ENCODE measurements around the gene NT5M. TPM values are rescaled to one million over a fixed set of nuclear protein-coding genes. Genes with fewer than 3 reads are reported as not detected.

The NT5M gene
- total RNA-seq, 1 donor from 2014 or later = 5.9 TPM

DNA sequence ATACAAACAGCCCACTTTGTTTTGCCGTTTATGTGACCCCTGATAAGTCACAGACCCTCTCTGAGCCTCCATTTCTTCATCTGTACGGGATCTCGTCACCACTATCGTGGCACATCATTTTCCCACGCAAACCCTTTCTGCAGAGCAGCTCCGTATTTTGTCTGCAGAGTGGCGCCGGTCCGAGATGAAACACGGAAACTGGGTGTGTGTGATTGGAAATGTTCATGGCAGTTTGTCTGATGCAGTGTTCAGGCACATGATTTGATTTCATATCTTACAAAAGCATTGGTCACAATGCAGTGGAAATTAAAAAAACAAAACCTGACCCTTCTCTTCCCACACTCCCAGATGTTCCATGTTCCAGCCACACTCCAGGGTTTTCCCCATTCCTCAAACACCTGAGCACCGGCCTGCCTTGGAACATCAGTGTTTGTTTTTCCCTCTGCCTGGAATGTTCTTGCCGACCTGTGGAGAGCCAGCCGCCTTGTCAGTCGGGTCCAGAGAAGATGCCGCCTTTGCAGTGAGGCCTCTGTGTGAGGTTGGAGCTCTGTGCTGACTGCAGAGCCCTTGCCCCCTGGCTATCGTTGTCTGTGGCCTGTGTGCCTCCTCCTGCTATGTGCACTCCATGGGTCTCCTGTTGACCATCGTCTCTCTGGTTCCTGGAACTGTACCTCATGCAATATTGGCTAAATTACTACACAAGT lies 39.2 kb downstream of the NT5M start:
- no peak overlapping the region for H3K4me3 Mint-ChIP-seq
- no peaks in the 10 kb centered on the region for H3K9me3 Mint-ChIP-seq
- H3K27me3 Mint-ChIP-seq = no peaks in the 10 kb centered on the region
- no peak overlapping the region for H3K27ac Mint-ChIP-seq
- no peak for DNase-seq (ENCODE audit: extremely low spot score, unreplicated experiment)
- no peaks in the 10 kb centered on the region for H3K4me1 Mint-ChIP-seq (ENCODE audit: unreplicated experiment)
- TF ChIP-seq, protein P1, sequence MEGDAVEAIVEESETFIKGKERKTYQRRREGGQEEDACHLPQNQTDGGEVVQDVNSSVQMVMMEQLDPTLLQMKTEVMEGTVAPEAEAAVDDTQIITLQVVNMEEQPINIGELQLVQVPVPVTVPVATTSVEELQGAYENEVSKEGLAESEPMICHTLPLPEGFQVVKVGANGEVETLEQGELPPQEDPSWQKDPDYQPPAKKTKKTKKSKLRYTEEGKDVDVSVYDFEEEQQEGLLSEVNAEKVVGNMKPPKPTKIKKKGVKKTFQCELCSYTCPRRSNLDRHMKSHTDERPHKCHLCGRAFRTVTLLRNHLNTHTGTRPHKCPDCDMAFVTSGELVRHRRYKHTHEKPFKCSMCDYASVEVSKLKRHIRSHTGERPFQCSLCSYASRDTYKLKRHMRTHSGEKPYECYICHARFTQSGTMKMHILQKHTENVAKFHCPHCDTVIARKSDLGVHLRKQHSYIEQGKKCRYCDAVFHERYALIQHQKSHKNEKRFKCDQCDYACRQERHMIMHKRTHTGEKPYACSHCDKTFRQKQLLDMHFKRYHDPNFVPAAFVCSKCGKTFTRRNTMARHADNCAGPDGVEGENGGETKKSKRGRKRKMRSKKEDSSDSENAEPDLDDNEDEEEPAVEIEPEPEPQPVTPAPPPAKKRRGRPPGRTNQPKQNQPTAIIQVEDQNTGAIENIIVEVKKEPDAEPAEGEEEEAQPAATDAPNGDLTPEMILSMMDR (conservative IDR thresholded peaks at IDR 0.05) = no peak
- H3K36me3 Mint-ChIP-seq = no peaks in the 10 kb centered on the region

DNA sequence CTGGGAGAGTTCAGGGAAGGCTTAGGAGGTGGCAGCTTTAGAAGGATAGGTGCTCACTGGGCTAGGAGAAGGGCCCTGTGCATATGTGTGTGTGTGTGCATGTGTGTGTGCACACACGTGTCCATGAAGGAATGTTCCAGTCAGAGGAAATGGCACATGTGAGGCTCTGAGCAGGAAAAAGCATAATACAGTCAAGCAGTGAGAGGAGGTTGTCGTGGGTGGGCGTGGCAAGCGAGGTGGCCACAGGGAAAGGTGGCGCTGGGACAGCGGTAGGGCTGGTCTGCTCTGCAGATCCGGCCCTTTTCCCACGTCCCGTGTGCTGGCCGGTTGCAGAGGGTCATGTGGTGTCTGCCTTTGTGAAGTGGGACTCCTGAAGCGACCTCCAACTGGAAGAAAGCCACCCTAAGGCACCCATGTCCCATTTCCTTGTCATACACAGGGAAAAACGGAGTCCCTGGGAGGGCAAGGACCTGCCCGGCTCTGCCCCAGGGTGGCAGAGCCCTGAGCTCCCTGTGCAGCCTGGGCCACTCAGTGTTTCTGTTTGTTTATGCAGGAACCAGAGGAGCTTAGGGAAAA lies 40.1 kb downstream of the NT5M start:
- Mint-ChIP-seq H3K4me3 (no peak overlapping the region), H3K27me3 (no peaks in the 10 kb centered on the region), H3K36me3 (no peaks in the 10 kb centered on the region), H3K27ac (no peak overlapping the region), H3K9me3 (no peaks in the 10 kb centered on the region), H3K4me1 (ENCODE audit: unreplicated experiment) (no peaks in the 10 kb centered on the region)
- no peak for DNase-seq (ENCODE audit: extremely low spot score, unreplicated experiment)
- TF ChIP-seq, protein P1 (conservative IDR thresholded peaks at IDR 0.05) = no peak

DNA sequence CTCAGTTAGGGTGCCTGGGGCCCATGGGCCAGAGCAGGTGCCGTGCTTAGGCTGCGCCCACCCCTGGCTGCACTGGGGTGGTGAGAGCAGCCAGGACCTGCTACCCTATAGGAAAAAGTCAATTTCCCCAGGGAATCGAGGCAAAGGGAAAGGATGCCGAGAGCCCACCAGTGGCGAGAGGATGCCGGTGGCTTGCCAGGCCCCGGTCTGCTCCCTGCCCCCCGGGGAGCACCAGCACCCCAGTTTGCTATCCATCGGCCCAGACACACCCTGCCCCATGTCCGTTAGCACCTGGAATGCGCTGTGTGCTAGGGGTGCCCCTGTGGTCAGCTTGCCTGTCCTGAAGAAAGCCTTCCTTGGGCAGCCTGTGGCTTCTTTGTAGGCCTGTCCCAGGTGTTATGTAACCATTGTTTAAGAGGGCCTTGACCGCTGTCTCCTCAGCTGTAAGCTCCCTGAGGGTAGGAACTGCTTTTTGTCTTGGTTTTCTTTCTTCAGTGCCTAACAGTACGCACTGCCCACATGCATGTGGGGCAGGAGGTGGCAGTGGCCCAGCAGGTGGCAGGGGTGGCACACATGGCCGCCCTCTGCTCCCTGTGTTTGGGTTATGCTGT lies 40.8 kb downstream of the NT5M start:
- no peaks in the 10 kb centered on the region for H3K27me3 Mint-ChIP-seq
- H3K9me3 Mint-ChIP-seq = no peaks in the 10 kb centered on the region
- no peak overlapping the region for H3K27ac Mint-ChIP-seq
- H3K4me3 Mint-ChIP-seq = no peak overlapping the region
- H3K36me3 Mint-ChIP-seq = no peaks in the 10 kb centered on the region
- no peak for DNase-seq (ENCODE audit: extremely low spot score, unreplicated experiment)
- TF ChIP-seq, protein P1 (conservative IDR thresholded peaks at IDR 0.05) = no peak
- H3K4me1 Mint-ChIP-seq (ENCODE audit: unreplicated experiment) = no peaks in the 10 kb centered on the region

DNA sequence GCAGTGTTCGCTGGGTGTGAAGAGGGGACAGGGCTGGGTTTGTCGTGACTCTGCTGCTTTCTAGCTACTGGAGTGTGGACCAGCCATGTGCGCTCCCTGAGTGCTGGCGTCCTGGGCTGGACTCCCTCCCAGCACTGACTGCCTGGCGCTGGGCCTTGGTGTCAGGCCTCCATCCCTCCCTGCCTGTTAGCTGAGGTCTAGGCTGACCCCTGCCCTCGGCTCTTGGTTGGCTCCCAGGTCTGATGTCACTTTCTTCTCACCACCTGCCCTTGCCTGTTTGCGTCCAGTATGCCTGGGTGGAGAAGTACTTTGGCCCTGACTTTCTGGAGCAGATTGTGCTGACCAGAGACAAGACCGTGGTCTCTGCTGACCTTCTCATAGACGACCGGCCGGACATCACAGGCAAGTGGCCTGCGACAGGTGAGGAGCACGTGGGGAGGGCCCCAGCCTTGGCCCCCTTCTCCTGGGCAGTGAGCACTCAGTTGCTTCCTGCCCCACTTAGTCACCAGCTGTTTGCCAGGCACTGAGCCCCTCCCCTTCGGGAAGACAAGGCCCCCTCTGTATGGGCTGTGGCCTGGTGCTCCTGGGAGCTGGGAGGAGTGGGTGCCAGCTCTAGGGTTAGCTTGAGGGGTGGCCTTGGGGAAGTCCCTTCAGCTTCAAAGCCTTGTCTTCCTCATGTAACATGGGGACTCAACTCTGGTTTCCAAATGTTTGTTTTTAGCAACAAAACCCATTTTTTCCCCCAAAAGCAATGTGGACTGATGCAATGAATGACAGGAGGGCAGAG lies 41.5 kb downstream of the NT5M start:
- H3K27ac Mint-ChIP-seq = no peak overlapping the region
- no peaks in the 10 kb centered on the region for H3K4me1 Mint-ChIP-seq (ENCODE audit: unreplicated experiment)
- no peaks in the 10 kb centered on the region for H3K36me3 Mint-ChIP-seq
- no peak for DNase-seq (ENCODE audit: extremely low spot score, unreplicated experiment)
- no peaks in the 10 kb centered on the region for H3K27me3 Mint-ChIP-seq
- no peaks in the 10 kb centered on the region for H3K9me3 Mint-ChIP-seq
- H3K4me3 Mint-ChIP-seq = no peak overlapping the region
- TF ChIP-seq, protein P1 (conservative IDR thresholded peaks at IDR 0.05) = no peak

DNA sequence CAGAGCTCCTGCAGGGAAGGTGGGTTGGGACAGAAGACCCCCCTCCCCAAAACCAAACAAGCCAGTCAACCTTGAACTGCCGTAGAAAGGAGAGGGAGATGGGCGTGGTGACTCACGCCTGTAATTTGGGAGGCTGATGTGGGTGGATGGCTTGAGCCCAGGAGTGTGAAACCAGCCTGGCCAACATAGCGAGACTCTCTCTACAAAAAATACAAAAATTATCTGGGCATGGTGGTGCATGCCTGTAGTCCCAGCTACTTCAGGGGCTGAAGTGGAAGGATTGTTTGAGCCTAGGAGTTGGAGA lies 42.1 kb downstream of the NT5M start:
- H3K27ac Mint-ChIP-seq = no peak overlapping the region
- DNase-seq (ENCODE audit: extremely low spot score, unreplicated experiment) = no peak
- TF ChIP-seq, protein P1 (conservative IDR thresholded peaks at IDR 0.05) = no peak

More for the DNA sequence above, 42.1 kb downstream of the NT5M start:
- no peaks in the 10 kb centered on the region for H3K36me3 Mint-ChIP-seq
- no peaks in the 10 kb centered on the region for H3K27me3 Mint-ChIP-seq
- H3K9me3 Mint-ChIP-seq = no peaks in the 10 kb centered on the region
- H3K4me1 Mint-ChIP-seq (ENCODE audit: unreplicated experiment) = no peaks in the 10 kb centered on the region
- H3K4me3 Mint-ChIP-seq = no peak overlapping the region
